LoVo (cell line): ENCODE data around the gene LRSAM1.
A peak's percentile ranks its signal among the peaks of the same experiment; 100 is the strongest.

Experiments used
- DNase-seq: peaks from one replicate; pipeline ENCODE4 v3.0.0-alpha.2; 2016; ENCODE audit warnings: low spot score

Gene LRSAM1

DNA sequence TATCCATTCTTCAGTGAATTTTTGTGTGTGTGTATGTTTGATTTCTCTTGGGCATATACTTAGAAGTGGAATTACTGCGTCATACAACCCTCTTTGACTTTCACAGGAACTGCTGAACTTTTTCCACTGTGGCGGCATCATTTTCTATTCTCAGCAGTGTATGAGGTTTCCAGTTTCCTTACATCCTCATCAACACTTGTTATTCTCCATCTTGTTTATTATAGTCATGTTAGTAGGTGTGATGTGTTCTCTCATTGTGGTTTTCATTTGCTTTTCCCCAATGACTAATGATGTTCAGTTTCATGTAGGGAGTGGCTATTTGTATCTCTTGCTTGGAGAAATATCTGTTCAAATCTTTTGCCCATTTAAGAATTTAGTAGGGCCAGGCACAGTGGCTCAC lies 24.6 kb upstream of the LRSAM1 start:
- no peak for DNase-seq

DNA sequence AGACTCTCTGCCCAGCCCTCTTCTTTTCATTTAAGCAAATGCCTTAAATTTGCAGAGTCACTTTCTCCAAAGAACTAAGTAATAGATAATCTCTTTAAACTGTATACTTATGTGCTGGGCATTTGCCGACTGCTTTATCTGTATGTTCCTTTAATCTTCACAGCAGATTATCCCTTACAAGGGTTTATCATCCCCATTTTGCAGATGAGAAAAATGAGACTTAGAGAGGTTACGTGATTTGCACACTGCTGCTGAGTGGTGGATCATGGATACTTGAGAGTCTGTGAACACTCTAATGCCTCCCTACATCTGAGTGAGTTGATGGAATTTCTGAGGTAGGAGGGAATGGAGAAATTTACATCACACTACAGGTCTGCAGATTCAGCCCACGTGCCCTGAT lies 23.0 kb upstream of the LRSAM1 start:
- no peak for DNase-seq

DNA sequence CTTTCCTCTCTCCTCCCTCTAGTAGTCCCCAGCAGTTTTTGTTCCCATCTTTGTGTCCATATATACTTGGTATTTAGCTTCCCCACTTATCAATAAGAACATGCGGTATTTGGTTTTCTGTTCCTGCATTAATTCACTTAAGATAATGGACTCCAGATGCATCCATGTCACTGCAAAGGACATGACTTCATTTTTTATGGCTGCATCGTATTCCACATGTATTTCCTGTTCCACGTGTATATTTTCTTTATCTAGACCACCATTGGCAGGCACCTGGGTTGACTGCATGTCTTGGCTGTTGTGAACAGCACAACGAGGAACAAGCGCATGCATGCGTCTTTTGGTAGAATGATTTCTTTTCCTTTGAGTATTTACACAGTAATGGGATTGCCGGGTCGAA lies 20.9 kb upstream of the LRSAM1 start:
- no peak for DNase-seq

DNA sequence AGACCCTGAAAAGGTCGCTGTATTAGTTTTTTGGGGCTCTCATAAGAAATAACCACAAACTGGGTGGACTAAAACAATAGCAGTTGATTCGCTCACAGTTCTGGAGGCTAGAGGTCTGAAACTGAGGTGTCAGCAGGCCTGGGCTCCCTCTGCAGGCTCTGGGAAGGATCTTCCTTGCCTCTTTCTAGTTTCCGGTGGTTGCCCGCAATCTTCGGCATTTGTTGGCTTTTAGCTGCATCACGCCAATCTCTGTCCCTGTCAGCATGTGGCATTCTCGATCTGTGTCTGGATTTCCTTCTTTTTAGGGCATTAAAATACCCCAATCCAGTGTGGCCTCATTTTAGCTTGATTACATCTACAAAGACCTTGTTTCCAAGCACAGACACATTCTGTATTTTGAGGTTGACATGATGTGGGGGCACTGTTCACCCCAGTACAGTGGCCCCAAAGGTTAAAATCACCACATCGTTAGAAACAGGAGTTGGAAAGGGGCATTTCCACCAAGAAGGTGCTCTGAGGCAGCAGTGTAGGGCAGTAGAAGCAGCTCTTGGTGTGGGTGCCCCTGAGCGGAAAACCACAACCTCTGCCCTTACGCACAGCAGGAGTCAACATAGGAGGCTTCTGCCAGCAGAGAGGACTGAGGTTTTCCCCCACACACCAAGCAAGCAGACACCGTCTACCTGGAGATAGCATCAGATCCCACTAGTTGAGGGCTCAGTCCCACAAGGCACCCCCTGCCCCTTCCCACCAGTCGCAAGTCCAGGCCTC lies 13.6 kb upstream of the LRSAM1 start:
- no peak for DNase-seq

DNA sequence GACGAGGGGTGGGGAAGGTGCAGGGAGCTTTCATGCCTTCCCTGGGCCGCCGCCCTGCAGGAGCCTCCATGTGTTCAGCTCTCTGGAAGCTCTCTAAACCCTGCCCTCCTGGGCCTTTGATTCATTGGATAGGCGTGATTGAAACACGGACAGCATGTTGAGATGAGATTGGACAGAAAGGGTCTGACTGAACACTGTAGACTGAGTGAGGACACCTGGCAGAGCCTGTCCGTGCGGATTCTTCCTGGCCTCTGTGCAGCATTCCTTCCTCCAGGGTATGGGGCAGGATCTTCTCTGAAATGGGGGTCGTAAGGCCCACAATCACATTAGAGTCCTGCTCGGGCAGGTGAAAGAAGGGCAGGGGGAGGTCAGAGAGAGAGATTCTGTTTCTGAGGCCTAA lies 12.9 kb upstream of the LRSAM1 start:
- DNase-seq: no peak

DNA sequence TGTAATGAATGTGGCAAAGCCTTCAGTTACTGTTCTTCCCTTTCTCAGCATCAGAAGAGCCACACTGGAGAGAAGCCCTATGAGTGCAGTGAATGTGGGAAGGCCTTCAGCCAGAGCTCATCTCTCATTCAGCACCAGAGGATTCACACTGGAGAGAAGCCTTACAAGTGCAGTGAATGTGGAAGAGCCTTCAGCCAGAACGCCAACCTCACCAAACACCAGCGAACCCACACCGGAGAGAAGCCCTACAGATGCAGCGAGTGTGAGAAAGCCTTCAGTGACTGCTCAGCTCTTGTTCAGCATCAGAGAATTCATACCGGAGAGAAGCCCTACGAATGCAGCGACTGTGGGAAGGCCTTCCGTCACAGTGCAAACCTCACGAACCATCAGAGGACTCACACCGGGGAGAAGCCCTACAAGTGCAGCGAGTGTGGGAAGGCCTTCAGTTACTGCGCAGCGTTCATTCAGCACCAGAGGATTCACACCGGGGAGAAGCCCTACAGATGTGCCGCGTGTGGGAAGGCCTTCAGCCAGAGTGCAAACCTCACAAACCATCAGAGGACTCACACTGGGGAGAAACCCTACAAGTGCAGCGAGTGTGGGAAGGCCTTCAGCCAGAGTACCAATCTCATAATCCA lies 6.9 kb upstream of the LRSAM1 start:
- DNase-seq: no peak

DNA sequence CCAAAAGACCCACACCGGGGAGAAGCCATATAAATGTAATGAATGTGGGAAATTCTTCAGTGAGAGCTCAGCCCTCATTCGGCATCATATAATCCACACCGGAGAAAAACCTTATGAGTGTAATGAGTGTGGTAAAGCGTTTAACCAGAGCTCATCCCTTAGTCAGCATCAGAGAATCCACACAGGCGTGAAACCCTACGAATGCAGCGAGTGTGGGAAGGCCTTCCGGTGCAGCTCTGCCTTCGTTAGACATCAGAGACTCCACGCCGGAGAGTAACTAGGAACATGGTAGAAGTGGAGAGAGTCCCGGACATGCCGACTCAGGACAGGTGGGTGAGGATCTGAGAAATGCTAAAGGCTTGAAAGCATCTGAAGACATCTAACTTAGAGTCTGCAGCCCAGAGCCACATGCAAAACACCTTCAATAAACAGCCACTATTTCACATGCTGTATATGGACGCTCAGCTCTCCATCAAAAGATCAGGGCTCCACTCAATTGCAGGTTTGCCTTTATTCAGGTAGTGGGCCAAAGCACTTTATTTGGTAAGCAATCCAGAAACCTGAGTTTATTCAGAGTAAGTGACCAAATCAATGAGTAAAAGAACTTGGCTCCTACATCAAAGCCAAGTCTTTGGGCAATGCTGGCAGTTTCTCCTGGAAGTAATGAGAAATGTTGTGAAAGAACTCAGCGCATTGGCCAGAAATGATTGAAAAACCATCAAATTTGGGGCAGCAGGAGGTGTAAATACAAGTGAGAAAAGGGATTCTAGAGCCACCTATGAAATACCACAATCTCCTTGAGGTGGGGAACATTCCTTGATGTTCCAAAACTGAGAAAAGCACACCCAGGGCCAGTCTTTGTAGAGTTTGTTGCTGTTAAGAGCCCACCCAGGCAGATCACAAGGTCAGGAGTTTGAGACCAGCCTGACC lies 6.1 kb upstream of the LRSAM1 start:
- no peak for DNase-seq

DNA sequence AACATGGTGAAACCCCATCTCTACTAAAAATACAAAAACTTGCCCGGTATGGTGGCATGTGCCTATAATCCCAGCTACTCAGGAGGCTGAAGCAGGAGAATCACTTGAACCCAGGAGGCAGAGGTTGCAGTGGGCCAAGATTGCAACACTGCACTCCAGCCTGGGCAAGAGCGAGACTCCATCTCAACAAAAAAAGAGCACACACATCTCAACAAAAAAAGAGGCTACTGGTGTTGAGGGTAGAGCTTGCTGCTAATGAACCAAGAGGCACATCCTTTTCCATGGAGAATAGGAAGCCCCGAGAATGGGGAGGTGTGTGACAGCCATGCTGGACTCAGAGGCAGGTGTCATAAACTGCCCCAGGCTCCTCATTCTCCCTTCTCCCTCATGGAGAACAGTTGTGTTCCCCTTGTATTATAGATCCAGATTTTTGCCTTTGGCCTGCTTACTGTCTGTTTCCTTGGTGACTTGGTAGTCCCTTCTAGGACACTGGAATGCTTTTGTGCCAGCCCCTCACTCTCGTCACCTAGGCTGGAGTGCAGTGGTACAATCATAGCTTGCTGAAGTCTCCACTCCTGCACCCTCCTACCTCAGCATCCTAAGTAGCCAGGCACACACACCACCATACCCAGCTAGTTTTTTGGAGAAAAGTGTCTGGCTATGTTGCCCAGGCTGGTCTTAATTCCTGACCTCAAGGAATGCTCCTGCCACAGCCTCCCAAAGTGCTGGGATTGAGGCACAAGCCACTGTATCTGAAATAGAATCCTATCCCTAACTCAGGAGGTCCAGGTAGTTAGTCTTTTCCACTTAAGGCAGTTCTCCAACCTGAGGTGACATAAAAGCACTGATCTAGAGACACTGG lies 5.2 kb upstream of the LRSAM1 start:
- DNase-seq: no peak

DNA sequence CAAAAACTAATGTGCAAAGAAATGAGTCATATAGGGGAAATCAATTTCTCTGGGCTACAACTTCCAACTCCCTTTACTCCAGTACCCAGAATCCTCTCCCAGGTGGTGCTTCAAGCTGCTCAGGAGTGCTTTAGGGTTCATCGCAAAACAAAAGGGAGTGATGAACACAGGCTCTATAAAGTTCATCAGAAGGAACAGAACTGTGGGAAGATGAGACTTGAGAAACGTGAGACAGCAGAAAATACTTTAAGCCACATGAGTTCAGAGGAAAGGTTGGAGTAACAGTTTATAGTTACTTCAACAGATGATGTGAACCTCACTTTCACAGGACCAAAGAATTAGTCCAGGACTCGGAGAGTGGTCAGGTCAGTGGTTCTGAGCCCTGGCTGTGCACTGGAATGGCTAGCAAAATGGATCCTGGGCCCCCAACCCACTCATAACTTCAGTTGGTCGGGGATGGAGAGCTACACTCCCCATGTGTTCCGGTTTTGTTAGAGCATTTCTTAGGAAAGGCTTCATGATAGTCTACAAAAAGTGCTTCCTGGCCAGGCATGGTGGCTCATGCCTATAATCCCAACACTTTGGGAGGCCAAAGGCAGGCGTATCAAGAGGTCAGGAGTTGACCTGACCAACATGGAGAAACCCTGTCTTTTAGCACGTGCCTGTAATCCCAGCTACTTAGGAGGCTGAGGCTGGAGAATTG lies 4.4 kb upstream of the LRSAM1 start:
- no peak for DNase-seq

DNA sequence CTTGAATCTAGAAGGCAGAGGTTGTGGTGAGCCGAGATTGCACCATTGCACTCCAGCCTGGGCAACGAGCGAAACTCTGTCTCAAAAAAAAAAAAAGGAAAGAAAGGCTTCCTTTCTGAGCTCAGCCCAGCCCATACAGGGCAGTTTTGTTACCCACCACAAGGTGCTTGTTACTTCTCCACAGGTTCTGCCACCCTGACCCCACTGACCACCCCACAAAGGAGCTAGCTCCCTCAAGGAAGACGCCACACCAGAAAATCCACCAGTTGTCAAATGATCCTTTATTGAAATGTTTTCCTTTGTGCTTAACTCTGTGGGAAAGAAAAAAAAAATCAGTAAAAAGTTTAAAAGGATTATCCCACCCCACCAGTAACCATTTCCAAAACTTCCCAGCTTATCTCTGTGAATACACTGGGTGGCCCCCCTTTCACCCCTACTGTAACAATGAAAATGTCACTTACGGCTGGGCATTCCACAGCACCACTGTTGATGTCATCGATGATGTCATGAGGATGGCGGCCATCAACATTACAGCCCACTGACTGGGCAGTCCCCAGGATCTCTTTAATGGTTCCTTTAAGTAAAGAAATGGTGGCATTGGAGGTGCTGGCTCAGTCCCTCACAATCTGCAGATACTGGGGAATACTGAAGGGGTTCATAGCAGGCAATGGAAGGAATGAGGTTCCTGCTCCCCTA lies 3.7 kb upstream of the LRSAM1 start:
- no peak for DNase-seq

DNA sequence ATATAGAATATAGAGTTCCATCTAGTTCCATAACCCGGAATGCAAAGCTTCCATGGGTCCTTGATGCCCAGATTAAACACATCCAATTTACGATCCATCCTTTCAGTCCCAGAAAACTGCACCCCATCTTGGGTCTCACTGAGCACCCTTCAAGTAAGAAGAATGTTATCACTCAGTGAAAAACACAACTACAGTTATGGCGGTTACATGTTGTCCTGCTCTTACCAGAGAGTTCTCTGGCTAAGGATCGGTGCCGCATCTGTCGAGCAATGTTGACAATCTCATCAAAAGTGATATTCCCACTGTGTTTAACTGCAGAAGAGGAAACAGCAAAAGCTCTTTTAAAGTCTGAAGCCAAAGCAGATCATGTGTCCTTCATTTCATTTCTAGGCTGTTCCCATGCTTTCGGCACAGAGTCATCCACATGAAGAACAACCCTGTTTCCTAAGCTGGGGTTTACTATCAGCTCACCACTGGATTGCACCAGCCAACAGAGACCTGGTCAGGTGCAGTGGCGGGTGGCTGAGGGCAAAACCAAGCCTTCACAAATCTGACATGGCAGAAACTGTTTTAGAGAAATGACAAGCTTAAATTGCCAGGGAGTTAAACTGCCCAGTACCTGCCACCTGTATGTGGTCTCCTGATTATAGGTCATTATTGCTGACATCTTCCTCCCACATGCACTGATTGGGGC lies 3.1 kb upstream of the LRSAM1 start:
- DNase-seq: no peak

DNA sequence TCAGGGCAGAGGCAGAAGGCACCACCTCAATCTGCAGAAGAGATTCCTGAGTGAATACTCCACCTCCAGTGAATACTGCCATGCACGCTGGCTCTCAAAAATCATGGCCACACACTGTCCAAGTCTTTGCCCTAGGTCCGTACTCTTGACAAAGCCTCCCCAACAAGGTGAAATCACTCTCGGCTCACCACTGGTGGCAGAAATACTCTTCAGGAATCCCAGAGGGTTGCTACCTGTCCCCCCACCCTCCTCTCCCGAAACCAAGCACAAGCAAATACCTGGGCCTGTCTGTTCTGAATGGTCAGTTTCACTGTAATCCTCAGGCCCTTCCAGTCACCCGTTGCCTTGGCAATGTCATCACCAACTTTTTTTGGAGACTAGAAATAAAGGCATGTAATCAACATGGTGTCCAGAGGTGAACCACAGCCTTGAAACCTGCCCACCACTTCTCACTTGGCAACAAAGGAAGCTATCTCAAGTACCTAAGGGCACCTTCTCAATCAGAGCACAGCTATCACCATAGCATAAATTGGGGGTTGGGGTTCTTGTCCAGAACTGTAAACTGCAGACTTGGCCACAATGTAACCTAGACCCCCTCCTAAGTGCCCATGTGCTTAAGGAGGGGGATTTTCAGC lies 1.9 kb upstream of the LRSAM1 start:
- DNase-seq: no peak

DNA sequence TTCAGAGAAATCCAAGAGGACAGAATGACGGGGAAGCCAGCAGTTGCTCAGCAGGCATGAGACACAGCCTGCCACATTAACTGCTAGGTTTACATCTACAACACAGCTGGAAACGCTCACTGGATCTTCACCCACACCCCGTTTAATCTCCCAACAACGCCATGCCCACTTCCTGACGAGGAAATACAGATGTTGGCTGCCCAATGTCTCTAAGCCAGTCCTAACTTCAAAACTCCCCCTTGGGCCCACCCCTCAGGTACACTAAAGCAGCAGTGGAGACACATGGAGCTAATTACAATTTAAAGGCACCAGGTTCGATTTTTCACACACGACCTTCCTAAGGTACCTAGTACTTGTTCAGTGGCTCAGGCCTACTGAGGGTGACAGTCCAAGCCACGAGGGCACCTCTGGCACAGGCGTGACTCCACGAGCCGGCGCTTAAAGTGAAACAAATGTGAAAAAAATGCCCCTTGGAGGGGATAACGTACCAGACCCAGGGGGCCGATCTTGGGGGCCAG lies 1.0 kb upstream of the LRSAM1 start:
- DNase-seq: peak; percentile 5

DNA sequence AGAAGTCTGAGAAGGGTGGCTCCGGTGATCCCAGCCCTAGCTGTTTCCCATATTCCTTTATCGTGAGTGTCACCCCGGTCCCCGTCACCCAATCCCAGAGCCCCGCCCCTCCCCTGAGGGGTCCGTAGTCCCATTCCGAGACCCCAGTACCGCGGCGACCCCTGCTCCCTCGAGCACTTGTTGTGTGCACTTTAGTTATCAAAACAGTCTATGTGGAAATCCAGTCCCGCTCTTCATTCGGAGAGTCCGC lies 223 bp downstream of the LRSAM1 start:
- no peak for DNase-seq

DNA sequence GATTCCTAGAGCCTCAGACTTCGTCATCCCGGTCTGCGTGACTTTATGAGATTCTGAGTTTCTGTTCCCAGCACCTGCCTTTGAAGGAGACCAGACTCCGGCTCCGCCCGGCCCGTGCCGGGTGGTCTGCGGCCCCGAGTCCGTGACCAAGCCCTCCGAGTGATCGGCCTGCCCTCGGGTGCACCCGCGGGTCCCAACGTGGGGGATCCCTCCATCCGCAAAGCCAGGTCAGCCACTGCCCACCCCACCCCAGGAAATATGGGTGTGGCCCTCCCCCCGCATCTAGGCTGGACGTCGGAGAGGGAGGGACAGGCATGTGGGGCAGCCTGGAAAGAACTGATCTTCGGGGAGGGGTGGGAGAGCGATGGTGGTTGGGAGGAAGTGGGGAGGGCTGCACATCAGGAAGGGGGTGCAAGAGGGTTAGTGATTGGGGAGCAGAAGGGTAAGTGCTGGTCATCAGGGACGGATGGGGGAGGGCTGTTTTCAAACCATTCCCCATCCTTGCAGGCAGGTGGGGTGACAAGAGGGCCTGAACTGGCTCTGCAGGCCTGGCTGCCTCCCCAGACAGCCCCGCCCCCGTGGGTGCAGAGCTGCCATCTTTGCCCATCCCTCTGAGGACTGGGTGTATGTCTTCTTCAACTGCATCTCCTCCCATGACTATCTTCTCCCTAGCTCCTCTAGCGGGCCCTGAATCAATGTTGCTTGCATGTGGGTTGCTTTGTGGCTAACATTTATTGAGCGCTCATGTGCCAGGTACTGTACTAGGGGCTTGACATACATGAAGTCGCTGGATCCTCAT lies 747 bp downstream of the LRSAM1 start:
- DNase-seq: peak; percentile 61

DNA sequence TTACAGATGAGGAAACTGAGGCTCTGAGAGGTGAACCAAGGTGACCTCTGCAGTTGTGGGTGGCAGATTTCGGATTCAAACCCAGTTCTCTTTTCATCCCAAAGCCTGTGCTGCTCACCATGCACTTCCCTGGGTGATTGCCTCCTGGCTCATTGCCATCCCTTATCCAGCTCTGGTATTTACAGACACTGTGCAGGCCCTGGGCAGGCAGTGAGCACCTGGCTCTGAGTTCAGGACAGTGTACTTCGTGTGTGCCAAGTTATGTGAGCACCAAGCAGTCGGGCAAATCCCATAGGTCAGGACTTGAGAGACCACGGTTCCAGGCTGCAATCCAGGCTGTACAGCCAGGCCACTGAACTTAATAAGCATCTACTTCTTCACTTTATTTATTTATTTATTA lies 1.4 kb downstream of the LRSAM1 start:
- peak; percentile 36 for DNase-seq

DNA sequence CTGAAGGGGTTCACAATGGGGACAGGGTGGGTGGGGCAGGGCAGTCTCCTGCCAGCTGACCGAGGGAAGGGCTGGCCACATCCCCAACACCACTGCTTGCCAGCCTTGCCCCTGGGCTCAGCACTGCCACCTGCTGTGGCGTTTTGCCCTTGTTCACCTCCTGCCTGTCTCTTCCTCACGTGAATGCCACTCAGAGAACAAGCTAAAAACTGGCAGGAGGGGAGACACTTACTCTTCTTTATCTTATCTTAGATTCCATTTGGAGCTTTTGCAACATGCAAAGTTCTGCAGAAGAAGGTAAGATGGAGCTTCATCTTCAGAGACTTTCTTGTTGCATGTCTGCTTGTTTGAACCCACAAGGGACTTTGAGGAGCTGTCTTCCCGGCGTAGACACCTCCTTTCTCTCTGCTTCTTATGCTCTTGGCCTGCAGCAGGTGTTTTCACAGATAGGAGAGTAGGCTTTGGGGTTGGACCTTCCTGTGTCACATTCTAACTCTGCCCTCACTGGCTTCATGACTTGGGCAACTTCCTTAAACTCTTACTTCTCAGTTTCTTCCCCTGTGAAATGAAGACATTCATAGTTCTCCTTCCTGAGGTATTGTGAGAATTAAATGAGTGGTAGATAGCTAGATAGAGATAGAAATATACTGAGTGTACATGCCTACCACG lies 4.1 kb downstream of the LRSAM1 start:
- no peak for DNase-seq

DNA sequence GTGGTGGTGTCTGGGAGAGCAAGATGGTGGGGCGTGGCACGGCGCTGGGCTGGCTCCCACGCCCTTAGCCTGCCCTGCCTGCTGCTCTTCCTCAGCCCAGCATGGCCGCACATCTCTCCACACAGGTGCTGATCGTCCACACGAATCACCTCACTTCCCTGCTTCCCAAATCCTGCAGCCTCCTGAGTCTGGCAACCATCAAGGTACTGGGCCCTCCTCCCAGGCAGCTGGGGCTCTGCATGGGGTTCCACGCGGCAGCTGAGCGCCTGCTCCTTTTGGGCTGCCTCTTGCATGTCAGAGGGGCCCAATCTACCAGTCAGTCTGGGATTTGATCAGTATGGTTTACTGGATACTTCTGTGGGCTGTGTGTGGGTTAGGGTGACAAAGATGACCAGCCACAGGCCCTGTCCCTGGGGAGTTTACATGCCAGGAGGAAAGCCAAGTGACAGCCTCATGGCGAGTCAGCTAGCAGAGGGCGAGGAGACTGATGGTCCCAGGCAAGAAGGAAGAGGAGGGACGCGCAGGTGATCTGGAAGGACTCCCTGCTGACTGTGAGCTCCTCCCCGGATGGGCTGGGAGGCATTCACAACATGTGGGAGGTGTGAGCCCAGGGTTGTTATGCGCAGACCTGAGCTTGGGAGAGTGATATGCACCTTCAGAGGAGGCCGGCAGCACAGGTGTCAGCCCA lies 6.0 kb downstream of the LRSAM1 start:
- no peak for DNase-seq
